ENCODE data around the gene TMEM200B. TPM values are rescaled to one million over a fixed set of nuclear protein-coding genes. Genes with fewer than 3 reads are reported as not detected.

The TMEM200B gene
- total RNA-seq, 8 experiments from 2014 or later, result 0.33 to 2.4 (median 0.66) TPM

DNA sequence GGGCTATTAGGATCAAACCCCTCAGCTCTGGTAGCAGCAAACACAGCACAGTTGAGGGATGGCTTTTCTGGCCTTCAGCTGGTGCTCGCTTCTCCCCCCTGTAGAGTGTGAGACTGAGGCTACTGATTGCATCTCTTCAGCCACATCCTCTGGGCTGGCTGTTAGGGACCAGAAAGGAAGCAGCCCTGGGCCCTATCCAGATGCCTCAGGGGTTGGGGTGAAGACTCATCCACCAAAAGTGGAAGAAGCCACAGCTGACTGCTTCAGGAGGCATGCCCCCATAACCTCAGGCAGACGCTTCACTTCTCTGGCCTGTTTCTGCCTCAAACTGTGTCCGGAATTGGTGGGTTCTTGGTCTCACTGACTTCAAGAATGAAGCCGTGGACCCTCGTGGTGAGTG, 6.2 kb upstream of the TMEM200B start:
- no peak for ATAC-seq (replicated peaks in 6 of 8)
- in situ Hi-C loops (cut with MboI; ENCODE audit: low pct_unique_long_range_greater_than_20kb in 2 of 9, low sequenced_read_pairs in 9 of 9, unreplicated experiment in 9 of 9), result no loop called here
- Histone ChIP-seq H3K4me1 (replicated peaks in 1 of 2) (peaks cover 0 to 7% of the 10 kb centered on the region in 2 donors), H3K4me3 (no peak overlapping the region), H3K27ac (no peak overlapping the region)
- 51 to 86% (median 79%) methylated on average over 3 to 5 of the region's 5 CpGs; no CpG with 5 or more reads in 4 of the 10 experiments for WGBS, 10 experiments

DNA sequence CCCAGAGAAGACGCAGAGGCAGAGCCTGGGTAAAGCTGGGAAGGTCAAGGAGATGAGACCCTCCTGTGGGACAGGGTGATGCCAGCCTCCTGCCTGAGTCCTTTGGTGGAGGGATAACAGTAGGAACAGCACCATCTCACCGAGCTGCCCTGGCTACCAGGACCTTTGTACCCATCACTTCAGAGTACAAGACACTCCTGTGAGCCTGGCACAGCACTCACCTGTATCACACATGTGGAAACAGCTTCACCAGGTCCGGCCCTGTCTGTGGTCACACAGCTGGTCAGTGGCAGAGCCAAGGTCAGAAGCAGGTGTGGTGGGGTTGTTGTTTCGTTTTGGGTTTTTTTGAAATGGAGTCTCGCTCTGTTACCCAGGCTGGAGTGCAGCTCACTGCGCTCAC, 5.0 kb upstream of the TMEM200B start:
- no peak overlapping the region for H3K4me3 ChIP-seq
- no peak for ATAC-seq (replicated peaks in 6 of 8)
- 0 to 72% (median 69%) methylated on average over 1 to 3 of the region's 6 CpGs; no CpG with 5 or more reads in 4 of the 10 experiments for WGBS, 10 experiments
- peaks cover 0 to 10% of the 10 kb centered on the region in 2 donors for H3K4me1 ChIP-seq (replicated peaks in 1 of 2)
- no peak overlapping the region for H3K27ac ChIP-seq
- in situ Hi-C loops (cut with MboI; ENCODE audit: low pct_unique_long_range_greater_than_20kb in 2 of 9, low sequenced_read_pairs in 9 of 9, unreplicated experiment in 9 of 9), result no loop called here

DNA sequence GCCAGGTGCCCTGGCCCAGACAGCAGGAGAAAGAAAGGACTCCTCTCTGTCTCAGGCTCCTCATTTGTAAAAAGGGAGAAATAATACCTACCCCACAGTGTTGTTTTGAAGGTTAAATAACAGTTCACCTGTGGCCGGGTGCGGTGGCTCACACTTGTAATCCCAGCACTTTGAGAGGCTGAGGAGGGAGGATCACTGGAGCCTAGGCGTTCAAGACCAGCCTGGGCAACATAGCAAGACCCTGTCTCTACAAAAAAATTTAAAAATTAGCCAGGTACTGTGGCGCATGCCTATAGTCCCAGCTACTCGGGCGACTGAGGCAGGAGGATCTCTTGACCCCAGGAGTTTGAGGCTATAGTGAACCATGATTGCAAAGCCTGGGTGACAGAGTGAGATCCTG, 2.5 kb upstream of the TMEM200B start:
- Histone ChIP-seq H3K27ac (no peak overlapping the region), H3K4me1 (replicated peaks in 1 of 2) (peaks cover 0 to 14% of the 10 kb centered on the region in 2 donors), H3K4me3 (no peak overlapping the region)
- 80 to 100% (median 100%) methylated on average over 1 to 6 of the region's 6 CpGs; no CpG with 5 or more reads in 3 of the 10 experiments for WGBS, 10 experiments
- no peak for ATAC-seq (replicated peaks in 6 of 8)
- in situ Hi-C loops (cut with MboI; ENCODE audit: low pct_unique_long_range_greater_than_20kb in 2 of 9, low sequenced_read_pairs in 9 of 9, unreplicated experiment in 9 of 9), result no loop called here

DNA sequence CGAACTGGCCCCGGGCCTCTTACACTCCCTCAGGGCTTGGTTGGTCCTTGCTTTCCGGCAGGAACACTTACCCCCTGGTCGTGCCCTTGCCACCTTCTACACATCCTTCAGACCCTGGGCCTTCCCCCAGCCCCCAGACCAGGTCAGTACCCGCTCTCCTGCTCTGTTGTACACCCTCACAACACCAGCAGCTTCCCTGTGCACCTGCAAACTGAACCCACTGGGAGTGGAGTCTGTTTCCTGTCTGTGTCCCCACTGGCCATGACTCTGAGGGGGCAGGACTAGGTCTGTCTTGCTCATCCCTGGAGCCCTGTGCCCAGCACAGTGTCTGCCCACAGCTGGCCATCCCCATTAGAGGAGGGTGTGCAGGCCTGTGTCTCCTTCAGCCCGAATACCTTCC, 2.1 kb upstream of the TMEM200B start:
- 70 to 90% (median 82%) methylated on average over 1 to 5 of the region's 6 CpGs; no CpG with 5 or more reads in 4 of the 10 experiments for WGBS, 10 experiments
- no peak for ATAC-seq (replicated peaks in 6 of 8)
- H3K4me1 ChIP-seq (replicated peaks in 1 of 2), result peaks cover 0 to 14% of the 10 kb centered on the region in 2 donors
- H3K4me3 ChIP-seq, result no peak overlapping the region
- H3K27ac ChIP-seq, result no peak overlapping the region
- in situ Hi-C loops (cut with MboI; ENCODE audit: low pct_unique_long_range_greater_than_20kb in 2 of 9, low sequenced_read_pairs in 9 of 9, unreplicated experiment in 9 of 9), result no loop called here

DNA sequence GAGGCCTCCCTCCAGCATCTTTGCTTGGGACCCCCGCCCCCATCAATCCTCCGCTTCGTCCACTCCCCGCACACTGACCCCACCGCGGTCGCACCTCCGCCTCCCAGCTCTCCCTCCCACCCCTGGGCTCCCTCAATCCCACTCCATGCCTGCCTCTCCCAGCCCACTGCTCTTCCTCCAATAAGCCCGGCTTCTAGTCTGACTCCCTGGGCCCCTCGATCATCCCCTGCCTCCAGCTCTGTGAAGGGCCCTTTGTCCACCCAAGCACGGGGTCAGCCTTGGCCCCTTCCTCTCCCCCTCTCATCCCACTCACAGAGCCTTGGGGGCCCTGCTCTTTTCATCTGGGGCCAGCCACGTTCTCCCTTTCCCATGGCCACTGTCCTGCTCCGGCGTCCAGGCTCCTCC, 1.5 kb upstream of the TMEM200B start:
- WGBS, 10 experiments, result 50 to 67% (median 60%) methylated on average over 1 to 3 of the region's 14 CpGs; no CpG with 5 or more reads in 7 of the 10 experiments
- ATAC-seq (replicated peaks in 6 of 8), result peak in 4 of 8 experiments; percentile 0 to 2 (median 1)
- peaks cover 0 to 14% of the 10 kb centered on the region in 2 donors for H3K4me1 ChIP-seq (replicated peaks in 1 of 2)
- H3K27ac ChIP-seq, result no peak overlapping the region
- peak overlapping the region in 2 of 5 donors; percentile 31 to 39 for H3K4me3 ChIP-seq
- in situ Hi-C loops (cut with MboI; ENCODE audit: low pct_unique_long_range_greater_than_20kb in 2 of 9, low sequenced_read_pairs in 9 of 9, unreplicated experiment in 9 of 9), result no loop called here

DNA sequence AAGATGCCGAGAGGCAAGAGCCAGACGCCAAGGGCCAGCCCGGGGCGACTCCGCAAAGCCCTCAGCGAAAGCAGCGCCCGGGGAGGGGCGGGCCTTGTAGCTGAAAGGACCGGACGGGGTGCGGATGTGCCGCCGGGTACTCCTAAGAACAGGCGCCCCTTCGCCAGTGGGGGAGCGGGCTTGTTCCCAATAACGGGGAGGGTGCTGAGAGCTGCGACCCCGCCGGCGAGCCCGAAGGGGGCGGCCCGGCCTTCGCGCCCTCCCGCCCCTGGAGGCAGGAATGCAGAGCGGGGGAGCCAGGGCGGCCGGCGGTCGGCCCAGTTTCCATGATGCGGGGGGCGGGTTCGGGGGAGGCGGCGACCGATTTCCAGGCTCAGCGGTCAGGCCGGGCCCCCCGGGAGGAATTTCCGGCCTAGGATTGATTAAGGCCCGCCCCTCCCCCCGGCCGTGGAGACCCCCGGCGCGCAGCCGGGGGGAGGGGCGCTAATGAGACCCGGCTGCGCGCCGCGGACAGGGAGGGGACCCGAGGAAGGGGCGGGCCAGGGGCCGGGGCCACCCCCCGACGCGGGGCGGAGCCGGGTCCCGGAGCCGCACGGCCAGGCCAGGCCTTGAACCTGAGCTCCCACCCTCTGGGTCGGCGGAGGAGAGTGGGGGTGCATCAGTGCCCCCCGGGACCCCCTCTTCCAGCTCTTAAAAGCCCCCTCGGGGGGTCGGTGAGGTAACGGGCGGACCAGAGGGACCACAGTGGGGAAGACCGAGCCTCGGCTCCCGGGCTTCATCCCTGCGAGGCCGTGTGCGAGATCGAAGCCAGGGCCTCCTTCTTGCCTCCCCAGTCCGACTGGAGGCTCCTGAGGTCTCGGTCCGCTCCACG, 898 bp upstream of the TMEM200B start:
- ATAC-seq (replicated peaks in 6 of 8), result peak; percentile 29 to 74 (median 50)
- H3K4me3 ChIP-seq, result peak overlapping the region; percentile 27 to 39 (median 29)
- no peak overlapping the region for H3K27ac ChIP-seq
- H3K4me1 ChIP-seq (replicated peaks in 1 of 2), result peaks cover 0 to 14% of the 10 kb centered on the region in 2 donors
- WGBS, 10 experiments, result 0 to 14% (median 9%) methylated on average over 3 to 13 of the region's 85 CpGs; no CpG with 5 or more reads in 6 of the 10 experiments
- in situ Hi-C loops (cut with MboI; ENCODE audit: low pct_unique_long_range_greater_than_20kb in 2 of 9, low sequenced_read_pairs in 9 of 9, unreplicated experiment in 9 of 9), result no loop called here

DNA sequence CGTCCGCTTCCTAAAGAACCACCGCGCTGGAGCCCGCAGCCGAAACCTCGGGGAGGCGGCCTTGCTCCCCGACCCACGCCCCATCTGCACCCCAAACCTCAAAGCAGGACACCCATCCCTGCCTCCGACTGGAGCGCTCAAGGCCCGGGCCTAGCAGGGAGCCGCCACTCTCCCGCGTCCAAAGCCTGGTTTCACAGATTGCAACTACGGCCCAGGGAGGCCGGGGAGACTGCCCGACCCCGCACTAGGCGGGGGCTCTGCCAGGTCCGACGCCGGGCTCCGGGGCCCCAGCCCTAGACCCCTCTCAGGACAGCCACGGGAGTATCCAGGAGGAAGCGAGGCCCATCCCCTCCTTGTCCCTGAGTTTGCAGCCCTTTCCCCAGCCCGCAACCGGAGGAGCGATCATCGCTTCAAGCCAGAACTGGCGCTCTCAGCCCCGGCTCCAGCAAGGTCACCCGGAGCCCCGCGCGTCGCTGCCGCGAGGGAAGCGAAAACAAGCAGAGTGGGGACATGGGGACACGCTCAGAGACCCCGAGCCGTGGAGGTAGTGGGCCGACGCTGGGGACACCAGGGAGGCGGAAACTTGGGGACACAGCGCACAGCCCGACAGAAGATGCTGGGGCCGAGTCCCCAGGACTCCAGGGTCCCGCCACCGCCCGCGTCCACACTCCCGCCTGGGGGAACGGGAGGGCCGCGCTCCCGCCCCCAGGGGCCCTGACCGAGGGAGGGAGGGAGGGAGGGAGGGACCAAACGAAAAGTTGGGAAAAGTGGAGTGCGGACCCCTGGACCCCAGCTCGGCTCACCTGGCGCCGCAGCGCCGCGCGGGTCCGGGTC, 433 bp downstream of the TMEM200B start:
- Histone ChIP-seq H3K4me3 (peak overlapping the region in 3 of 5 donors; percentile 11 to 39 (median 12)), H3K4me1 (replicated peaks in 1 of 2) (peaks cover 0 to 14% of the 10 kb centered on the region in 2 donors), H3K27ac (no peak overlapping the region)
- in situ Hi-C loops (cut with MboI; ENCODE audit: low pct_unique_long_range_greater_than_20kb in 2 of 9, low sequenced_read_pairs in 9 of 9, unreplicated experiment in 9 of 9), result no loop called here
- 7 to 32% (median 13%) methylated on average over 6 to 22 of the region's 70 CpGs; no CpG with 5 or more reads in 7 of the 10 experiments for WGBS, 10 experiments
- peak in 7 of 8 experiments; percentile 1 to 20 (median 6) for ATAC-seq (replicated peaks in 6 of 8)

DNA sequence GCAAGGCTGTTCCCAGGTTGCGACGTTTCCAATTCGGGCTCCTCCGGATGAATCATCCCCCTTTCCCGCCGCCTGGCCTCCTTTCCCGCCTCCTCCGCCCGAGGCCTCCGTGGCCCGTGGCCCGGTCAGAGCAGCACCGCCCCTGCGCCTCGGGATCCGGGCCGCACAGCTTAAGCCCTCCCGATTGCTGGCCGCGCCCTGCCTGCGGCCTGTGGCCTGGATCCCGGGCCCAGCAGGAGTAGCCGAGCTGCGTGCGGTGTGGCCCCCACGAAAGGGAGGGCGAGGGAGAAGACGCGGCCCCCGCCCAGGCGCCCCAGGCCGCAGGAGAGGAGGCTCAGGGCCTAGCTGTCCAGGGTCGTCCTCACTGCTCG, 1.0 kb downstream of the TMEM200B start:
- 16 to 41% methylated on average over 5 to 11 of the region's 34 CpGs; no CpG with 5 or more reads in 8 of the 10 experiments for WGBS, 10 experiments
- Histone ChIP-seq H3K4me1 (replicated peaks in 1 of 2) (peaks cover 0 to 14% of the 10 kb centered on the region in 2 donors), H3K4me3 (peak overlapping the region in 1 of 5 donors; percentile 18), H3K27ac (no peak overlapping the region)
- in situ Hi-C loops (cut with MboI; ENCODE audit: low pct_unique_long_range_greater_than_20kb in 2 of 9, low sequenced_read_pairs in 9 of 9, unreplicated experiment in 9 of 9), result no loop called here
- peak in 7 of 8 experiments; percentile 4 to 68 (median 22) for ATAC-seq (replicated peaks in 6 of 8)

DNA sequence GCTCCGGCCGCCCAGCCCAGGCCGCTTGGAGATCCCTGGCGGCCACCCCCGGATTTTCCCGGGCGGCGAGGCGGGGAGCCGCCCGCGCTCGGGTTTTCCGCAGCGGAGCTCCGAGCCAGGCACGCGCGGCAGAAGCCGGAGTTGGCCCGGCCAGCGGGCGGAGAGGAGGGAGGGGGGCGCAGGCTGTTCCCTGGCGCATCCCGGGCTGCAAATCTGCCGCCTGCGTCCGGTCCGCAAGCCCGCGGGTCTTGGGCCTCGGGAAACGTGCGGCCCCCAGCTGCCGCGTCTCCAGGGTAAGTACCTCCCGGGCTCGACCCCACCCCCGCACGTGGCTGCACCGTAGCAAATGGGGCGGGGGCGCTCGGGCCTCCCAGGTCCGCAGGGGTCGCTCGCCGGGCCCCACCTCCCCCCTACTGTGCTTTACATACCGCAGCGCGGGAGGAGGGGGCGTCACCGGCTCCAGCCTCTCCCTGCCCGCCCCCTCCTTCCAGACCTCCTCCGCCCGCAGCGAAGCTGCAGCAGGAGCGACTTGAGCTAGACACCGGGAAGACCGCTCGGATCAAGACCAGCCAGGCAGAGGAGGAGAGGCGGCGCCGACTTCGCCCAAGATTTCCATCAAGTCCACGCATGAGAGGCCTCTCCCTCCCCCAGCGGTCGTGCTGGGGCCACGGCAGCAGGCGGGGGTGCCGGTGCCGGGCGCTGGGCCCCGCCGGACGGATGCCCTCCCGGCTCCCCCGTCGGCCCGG, 1.6 kb downstream of the TMEM200B start:
- ATAC-seq (replicated peaks in 6 of 8), result peak; percentile 5 to 49 (median 29)
- WGBS, 10 experiments, result 2 to 5% (median 5%) methylated on average over 4 to 37 of the region's 81 CpGs; no CpG with 5 or more reads in 7 of the 10 experiments
- in situ Hi-C loops (cut with MboI; ENCODE audit: low pct_unique_long_range_greater_than_20kb in 2 of 9, low sequenced_read_pairs in 9 of 9, unreplicated experiment in 9 of 9), result no loop called here
- Histone ChIP-seq H3K4me1 (replicated peaks in 1 of 2) (peaks cover 0 to 14% of the 10 kb centered on the region in 2 donors), H3K27ac (no peak overlapping the region), H3K4me3 (peak overlapping the region; percentile 16 to 31 (median 18))

DNA sequence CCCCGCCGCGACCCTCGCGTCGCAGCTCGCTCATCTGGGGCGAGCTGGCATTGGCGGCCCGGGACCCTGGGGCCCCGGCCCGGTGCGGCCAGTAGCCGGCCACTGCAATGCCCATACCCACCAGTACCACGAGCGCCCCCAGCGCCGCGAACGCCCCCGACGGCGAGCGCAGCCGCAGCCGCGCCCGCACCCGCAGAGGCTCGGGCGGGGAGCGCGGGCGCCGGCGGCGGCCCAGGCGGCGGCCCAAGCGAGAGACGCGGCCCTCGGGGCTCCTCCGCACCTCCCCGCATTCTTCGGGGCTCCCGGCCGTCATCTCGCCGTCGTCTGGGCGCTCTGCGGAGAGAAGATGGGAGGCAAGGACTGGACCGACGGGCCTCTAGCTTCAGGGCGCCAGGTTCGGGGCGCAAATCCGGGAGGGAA, 2.2 kb downstream of the TMEM200B start:
- H3K27ac ChIP-seq, result no peak overlapping the region
- peaks cover 0 to 14% of the 10 kb centered on the region in 2 donors for H3K4me1 ChIP-seq (replicated peaks in 1 of 2)
- H3K4me3 ChIP-seq, result peak overlapping the region; percentile 16 to 31 (median 18)
- in situ Hi-C loops (cut with MboI; ENCODE audit: low pct_unique_long_range_greater_than_20kb in 2 of 9, low sequenced_read_pairs in 9 of 9, unreplicated experiment in 9 of 9), result no loop called here
- WGBS, 10 experiments, result 0 to 10% (median 3%) methylated on average over 2 to 12 of the region's 59 CpGs; no CpG with 5 or more reads in 7 of the 10 experiments
- peak in 4 of 8 experiments; percentile 6 to 20 (median 14) for ATAC-seq (replicated peaks in 6 of 8)

DNA sequence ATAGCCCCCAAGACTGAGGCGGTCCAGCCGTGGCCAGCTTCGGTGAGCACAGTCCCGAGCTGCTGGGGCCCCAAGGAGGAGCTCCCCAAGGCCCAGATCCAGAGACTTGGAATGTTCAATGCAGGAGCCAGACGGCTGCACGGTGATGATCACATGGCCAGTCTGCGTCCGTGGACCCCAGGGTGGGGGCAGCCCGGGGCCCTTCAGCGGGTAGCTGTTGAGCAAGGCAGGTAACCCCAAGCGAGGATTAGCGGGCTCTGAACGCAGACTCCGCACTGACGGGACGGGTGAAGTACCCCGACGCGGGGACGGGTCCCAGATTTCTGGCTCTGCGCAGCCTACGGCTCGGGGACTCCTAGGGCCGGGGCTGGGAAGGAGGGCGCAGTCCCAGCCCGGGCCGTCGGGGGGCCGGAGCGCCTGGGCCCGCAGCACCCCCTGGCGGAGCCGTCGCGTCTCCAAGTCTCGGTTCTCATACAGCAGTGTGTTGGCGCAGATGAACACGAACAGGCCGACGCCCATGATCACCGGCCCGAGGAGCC, 2.7 kb downstream of the TMEM200B start:
- Histone ChIP-seq H3K27ac (no peak overlapping the region), H3K4me1 (replicated peaks in 1 of 2) (peaks cover 0 to 14% of the 10 kb centered on the region in 2 donors), H3K4me3 (peak overlapping the region in 2 of 5 donors; percentile 18 to 31)
- 30 to 67% (median 59%) methylated on average over 6 to 24 of the region's 42 CpGs; no CpG with 5 or more reads in 6 of the 10 experiments for WGBS, 10 experiments
- peak in 4 of 8 experiments; percentile 10 to 28 (median 16) for ATAC-seq (replicated peaks in 6 of 8)
- in situ Hi-C loops (cut with MboI; ENCODE audit: low pct_unique_long_range_greater_than_20kb in 2 of 9, low sequenced_read_pairs in 9 of 9, unreplicated experiment in 9 of 9), result no loop called here

DNA sequence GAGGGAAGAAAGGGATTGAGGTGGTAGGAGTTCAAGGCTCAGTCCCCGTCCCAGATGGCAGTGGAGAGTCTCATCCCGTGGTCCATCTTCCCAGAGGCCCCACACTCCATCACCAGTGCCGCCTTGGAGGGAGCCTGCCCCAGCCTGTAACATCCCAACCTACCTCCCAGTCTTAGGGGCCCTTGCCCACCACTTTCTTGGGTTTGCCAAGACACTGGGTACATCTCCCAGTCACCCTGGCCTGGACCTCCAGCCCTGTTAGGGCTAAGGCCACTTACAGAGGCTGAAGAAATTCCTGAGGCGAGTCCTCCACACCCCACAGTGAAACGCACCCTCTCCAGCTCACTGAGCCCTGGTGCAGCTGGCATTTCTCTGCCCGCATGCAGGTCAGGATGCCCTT, 3.3 kb downstream of the TMEM200B start:
- no peak for ATAC-seq (replicated peaks in 6 of 8)
- Histone ChIP-seq H3K4me3 (no peak overlapping the region), H3K27ac (no peak overlapping the region), H3K4me1 (replicated peaks in 1 of 2) (peaks cover 0 to 11% of the 10 kb centered on the region in 2 donors)
- in situ Hi-C loops (cut with MboI; ENCODE audit: low pct_unique_long_range_greater_than_20kb in 2 of 9, low sequenced_read_pairs in 9 of 9, unreplicated experiment in 9 of 9), result no loop called here
- WGBS, 10 experiments, result 74 to 100% (median 83%) methylated on average over 1 to 4 of the region's 6 CpGs; no CpG with 5 or more reads in 4 of the 10 experiments

All from motor neuron (in vitro differentiated cells).